Activated CD4-positive, CD25-positive, alpha-beta regulatory T cell treated with anti-CD3 and anti-CD28 coated beads, Interleukin-2, amount 50 U/mL, for 72 hours (primary cell): ENCODE measurements around the gene KREMEN1.
"Not testable (repeated sequence)": the region's sequence is repeated elsewhere in the genome, so short reads cannot be mapped to it uniquely, and the experiment has no call there.

Experiments
- DNase-seq: peaks from one replicate; pipeline ENCODE4 v3.0.0; 2021

Gene KREMEN1

GRCh38 chr22:29109822-29110221, 37.0 kb downstream of the KREMEN1 start:
- DNase-seq, result no peak

DNA sequence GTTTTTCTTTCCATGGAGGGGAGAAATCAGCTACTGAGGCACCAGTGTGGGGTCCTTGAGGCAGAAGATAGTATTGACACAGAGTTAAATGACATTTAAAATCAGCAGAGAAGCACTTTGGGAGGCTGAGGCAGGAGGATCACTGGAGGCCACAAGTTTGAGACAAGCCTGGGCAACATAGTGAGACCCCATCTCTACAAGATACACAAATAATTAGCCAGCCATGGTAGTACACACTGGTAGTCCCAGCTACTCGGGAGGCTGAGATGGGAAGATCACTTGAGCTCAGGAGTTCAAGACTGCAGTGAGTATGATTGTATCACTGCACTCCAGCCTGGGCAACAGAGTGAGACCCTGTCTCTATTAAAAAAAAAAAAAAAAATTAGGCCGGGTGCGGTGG, 38.1 kb downstream of the KREMEN1 start:
- no peak for DNase-seq

DNA sequence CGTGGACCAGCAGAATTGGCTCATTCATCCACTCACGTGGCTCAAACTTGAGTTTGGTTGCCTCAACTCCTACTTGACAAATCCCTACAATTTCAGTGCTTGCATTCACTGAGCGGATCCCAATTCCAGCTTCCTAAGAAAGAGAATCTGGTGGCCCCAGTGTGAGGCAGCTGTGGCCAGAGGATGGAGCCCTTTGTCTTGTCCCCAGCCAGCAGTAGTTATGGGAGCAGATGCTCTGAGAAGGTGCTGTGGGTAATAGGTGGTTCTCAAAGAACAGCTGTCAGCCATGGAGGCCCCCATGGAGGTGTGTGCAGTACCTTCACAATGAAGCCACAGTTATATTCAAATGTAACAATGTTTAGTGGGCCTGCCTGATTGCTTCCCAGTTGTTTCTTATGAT, 39.3 kb downstream of the KREMEN1 start:
- no peak for DNase-seq

DNA sequence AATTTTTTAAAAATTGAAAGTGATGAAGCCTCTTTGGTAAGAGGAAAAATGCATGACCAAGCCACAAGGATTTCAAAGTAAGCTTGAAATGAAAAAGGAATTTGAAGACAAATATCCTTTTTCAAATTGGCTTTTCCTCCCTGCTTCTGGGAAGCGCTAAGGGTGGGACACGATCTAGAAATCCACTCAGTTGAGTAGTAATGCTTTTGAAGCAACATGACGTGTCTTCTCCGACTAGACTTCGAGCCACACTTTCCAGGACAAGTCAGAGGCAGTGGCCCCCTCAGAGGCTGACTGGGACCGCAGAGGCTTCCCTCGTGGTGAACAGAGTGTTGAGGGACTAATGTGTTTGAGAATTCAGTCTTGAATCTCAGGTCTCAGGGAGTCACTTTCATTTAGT, 39.8 kb downstream of the KREMEN1 start:
- DNase-seq, result no peak

GRCh38 chr22:29113319-29113718, 40.5 kb downstream of the KREMEN1 start:
- DNase-seq, result no peak

DNA sequence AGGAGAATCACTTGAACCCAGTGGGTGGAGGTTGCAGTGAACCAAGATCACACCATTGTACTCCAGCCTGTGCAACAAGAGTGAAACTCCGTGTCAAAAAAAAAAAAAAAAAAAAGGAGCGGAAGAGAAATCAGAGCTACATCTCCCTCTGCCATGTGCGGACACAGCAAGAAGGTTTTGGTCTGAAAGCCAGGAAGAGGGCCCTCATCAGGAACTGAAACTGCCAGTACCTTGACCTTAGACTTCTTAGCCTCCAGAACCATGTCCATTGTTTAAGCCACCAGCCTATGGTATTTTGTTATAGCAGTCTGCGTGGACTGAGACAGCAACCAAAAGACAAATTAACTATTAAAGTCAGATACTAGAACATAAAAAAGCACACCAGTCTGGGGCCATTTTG, 41.6 kb downstream of the KREMEN1 start:
- DNase-seq, result no peak

DNA sequence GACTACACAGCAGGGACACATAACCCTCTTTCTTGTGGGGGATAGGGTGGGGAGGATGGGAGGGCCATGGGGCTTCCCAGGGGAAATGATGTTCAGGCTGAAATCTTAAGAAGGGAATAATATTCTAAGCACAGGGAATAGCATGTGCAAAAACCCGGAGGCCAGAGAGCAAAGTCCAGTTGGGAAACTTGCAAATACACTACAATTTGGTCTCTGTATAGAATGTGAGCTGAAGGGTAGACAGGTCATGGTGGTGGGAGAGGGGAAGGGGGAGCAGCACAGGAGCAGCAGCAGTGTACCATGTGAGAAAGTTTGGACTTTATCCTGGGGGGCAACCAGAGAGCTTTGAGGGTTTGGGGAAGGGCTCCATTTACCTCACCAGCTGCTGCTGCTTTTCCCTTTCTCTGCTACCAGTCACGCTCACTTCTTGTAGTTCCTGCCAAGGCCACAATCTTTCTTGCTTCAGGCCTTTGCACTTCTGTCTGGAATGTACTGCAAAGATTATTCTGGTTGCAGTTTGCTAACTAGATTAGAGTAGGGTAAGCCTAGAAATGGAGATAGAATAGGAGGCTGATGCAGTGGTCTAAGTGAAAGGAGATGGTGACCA, 43.0 kb downstream of the KREMEN1 start:
- DNase-seq, result no peak

GRCh38 chr22:29116397-29117123, 43.7 kb downstream of the KREMEN1 start:
- no peak for DNase-seq

GRCh38 chr22:29117799-29118477, 45.1 kb downstream of the KREMEN1 start:
- DNase-seq, result no peak

GRCh38 chr22:29120098-29120912, 47.5 kb downstream of the KREMEN1 start:
- not testable (repeated sequence) for DNase-seq

DNA sequence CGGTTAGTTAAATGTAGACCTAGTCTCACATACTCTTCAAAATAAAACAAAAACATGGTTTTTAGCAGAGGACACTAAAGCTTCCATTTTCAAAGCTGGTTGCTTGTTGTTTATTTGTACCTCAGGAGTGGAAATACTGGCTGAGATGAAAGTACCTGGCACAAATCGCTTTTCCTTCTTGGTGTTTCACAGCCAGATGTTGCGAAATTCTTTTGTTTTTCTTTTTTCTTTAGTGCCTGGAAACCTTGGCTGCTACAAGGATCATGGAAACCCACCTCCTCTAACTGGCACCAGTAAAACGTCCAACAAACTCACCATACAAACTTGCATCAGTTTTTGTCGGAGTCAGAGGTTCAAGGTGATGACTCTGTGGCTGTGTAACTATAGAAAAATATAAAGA, 48.3 kb downstream of the KREMEN1 start:
- DNase-seq, result no peak

DNA sequence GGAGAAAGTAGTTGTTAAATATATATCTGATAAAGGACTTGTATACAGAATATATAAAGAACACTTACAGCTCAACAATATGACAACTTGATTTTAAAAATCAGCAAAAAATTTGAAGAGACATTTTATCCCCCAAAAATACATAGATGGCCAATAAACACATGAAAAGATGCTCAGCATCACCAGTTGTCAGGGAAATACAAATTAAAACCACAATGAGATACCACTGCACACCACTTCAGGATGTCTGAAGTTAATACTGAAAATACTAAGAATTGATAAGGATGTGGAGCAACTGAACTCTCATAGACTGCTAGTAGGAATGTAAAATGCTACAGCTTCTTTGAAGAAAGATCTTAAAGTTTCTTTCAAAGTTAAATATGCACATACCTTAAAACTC, 49.2 kb downstream of the KREMEN1 start:
- DNase-seq, result no peak

GRCh38 chr22:29124777-29125442, 52.1 kb downstream of the KREMEN1 start:
- no peak for DNase-seq

DNA sequence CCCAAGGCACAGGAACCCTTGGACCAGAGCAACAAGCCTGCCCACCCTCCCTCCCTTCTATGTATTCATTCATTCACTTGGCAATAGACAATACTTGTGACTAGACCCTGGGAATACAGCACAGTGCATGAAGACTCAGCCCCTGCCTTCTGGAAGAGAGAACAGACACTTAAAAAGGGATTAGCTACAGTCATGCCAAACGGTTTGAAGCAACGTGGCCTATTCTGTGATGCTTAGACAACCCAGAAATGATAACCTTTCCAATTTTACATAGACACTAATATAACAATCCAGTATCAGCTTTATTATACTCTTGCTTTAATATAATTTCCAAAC, 52.6 kb downstream of the KREMEN1 start:
- no peak for DNase-seq

DNA sequence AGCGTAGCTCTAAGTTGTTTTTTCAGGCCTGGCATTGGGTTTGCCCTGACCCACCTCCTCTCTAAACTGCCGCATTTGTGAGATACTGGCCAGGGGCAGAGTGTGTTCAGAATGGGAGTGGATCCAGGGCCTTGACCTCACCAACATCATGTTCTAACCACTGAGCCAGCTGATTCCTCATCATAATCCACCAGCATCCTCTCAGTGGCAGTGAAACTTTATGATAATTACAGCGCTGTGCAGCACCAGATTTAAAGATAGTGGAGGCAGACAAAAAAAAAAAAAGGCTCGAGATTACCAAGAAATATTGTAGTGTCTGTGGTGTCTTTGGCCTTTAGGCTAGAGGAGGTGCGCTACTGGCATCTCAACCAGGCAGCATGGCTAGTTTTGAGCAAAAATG, 53.0 kb downstream of the KREMEN1 start:
- no peak for DNase-seq

- no peak for DNase-seq
Measured at GRCh38 chr22:29126670-29127395, 54.0 kb downstream of the KREMEN1 start.

- no peak for DNase-seq
Measured at GRCh38 chr22:29128891-29129807, 56.3 kb downstream of the KREMEN1 start.

DNA sequence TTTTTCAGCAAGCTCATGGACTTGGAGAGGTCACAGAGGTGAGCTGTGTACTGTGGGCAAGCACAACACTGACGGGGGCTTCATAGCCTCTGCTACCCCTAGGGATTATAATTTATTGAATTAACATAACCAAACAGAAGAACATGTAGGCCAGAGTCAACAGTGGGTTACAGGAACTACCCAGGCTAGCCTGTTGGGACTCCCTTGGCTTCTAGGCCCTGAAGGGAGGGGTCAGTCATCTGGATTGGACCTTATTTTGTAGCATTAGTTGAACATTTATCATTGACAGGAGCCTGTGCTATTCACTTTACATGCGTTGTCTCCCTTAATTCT, 56.9 kb downstream of the KREMEN1 start:
- no peak for DNase-seq

DNA sequence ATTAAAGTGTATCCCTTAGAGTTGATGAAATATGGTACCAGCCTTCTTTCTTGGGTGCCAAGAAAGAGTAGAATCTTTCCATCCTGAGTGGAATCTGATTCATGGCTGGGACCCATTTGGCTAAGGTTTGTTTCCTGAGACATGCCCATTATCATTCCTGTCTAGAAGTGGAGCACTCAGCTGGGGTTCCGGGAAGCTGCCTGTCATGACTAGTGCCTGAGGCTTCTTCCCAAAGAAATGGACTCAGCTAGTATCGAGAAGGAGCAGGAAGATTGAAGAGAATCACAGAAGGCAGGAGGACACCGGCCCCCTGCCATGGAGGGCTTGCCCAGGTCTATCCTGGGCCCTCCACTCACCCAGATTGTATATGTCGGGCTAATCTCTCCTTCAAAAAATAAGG, 57.6 kb downstream of the KREMEN1 start:
- no peak for DNase-seq

DNA sequence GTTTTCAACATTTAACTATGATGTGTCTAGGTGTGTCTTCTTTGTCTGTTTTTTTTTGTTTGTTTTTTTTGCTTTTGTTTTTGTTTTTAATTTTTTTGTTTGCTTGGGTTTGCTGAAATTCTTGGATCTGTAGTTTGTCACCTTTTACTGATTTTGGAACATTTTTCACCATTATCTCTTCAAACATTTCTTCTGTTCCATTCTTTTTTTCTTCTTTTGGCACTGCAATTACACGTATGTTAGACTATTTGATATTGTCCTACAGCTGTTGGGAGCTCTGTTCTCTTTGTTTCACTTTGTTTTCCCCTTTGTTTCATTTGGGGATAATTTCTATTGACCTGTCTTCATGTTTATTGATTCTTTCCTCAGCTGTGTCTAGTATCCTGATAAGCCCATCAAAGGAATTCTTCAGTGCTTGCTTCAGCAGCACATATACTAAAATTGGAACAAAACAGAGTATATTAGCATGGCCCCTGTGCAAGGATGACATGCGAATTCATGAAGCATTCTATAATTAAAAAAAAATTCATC, 60.8 kb downstream of the KREMEN1 start:
- no peak for DNase-seq

GRCh38 chr22:29134448-29134847, 61.6 kb downstream of the KREMEN1 start:
- DNase-seq, result no peak
